Type B pancreatic cell (in vitro differentiated cells): ENCODE data around the gene TAMALIN. TPM values are rescaled to one million over a fixed set of nuclear protein-coding genes. Genes with fewer than 3 reads are reported as not detected.

Source experiments
- DNase-seq: peaks from one replicate; pipeline ENCODE4 v3.0.0; 2021; ENCODE audit warnings: mixed read lengths; ENCODE audit not compliant: unreplicated experiment; ENCODE audit errors: extremely low spot score
- H3K27ac Mint-ChIP-seq: 2 replicates; pipeline ENCODE4 v1.8.0; 2021; ENCODE audit warnings: mild to moderate bottlenecking, mixed read lengths
- H3K27me3 Mint-ChIP-seq: 2 replicates; pipeline ENCODE4 v1.8.0; 2021; ENCODE audit warnings: mixed read lengths
- H3K36me3 Mint-ChIP-seq: 2 replicates; pipeline ENCODE4 v1.8.0; 2021; ENCODE audit warnings: mixed read lengths
- H3K4me1 Mint-ChIP-seq: one replicate; pipeline ENCODE4 v1.8.0; 2021; ENCODE audit warnings: mixed read lengths; ENCODE audit not compliant: unreplicated experiment
- H3K4me3 Mint-ChIP-seq: 2 replicates; pipeline ENCODE4 v1.8.0; 2021; ENCODE audit warnings: mild to moderate bottlenecking, mixed read lengths
- H3K9me3 Mint-ChIP-seq: 2 replicates; pipeline ENCODE4 v1.8.0; 2021; ENCODE audit warnings: mixed read lengths
- total RNA-seq: library from RNA; stranded (reverse); gene quantifications from 2 replicates; pipeline ENCODE4 v1.2.1, GENCODE V29; 2021; ENCODE audit warnings: low replicate concordance
- TF ChIP-seq, protein P1 (sequence below): fragments of 200-600 bp; sonication (generic); conservative IDR thresholded peaks from 2 replicates; pipeline ENCODE4 v1.5.0; 2021; ENCODE audit warnings: antibody characterized with exemption, mild to moderate bottlenecking

TAMALIN gene
- total RNA-seq, 1 donor from 2014 or later = 16.5 TPM

DNA sequence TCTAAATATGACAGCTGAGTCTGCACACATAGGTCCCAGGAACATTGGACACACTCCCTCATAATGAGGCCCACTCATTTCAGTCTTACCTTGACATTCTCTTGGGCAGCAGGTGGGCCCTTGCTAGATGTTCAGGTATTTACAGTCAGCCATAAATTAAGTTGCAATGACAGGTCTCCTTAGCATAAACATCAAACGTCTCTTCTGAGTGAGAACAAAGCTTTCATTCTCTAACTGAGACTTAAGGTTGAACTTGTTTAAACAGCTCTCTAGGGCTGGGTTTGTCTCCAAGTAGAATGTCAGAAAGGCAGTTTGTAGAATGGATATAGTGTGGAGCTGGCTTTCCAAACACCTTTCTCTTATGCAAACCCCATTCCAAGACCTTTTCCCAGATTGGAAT, 44.9 kb upstream of the TAMALIN start:
- peak overlapping the region; percentile 57 for H3K27ac Mint-ChIP-seq
- peaks cover 9% of the 10 kb centered on the region for H3K9me3 Mint-ChIP-seq
- H3K36me3 Mint-ChIP-seq = peaks cover 30% of the 10 kb centered on the region
- DNase-seq = no peak
- peaks cover 35% of the 10 kb centered on the region for H3K4me1 Mint-ChIP-seq
- no peaks in the 10 kb centered on the region for H3K27me3 Mint-ChIP-seq
- peak overlapping the region; percentile 3 for H3K4me3 Mint-ChIP-seq
- TF ChIP-seq, protein P1, sequence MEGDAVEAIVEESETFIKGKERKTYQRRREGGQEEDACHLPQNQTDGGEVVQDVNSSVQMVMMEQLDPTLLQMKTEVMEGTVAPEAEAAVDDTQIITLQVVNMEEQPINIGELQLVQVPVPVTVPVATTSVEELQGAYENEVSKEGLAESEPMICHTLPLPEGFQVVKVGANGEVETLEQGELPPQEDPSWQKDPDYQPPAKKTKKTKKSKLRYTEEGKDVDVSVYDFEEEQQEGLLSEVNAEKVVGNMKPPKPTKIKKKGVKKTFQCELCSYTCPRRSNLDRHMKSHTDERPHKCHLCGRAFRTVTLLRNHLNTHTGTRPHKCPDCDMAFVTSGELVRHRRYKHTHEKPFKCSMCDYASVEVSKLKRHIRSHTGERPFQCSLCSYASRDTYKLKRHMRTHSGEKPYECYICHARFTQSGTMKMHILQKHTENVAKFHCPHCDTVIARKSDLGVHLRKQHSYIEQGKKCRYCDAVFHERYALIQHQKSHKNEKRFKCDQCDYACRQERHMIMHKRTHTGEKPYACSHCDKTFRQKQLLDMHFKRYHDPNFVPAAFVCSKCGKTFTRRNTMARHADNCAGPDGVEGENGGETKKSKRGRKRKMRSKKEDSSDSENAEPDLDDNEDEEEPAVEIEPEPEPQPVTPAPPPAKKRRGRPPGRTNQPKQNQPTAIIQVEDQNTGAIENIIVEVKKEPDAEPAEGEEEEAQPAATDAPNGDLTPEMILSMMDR = no peak

- Mint-ChIP-seq H3K27me3 (no peaks in the 10 kb centered on the region), H3K27ac (peak overlapping the region; percentile 12), H3K4me1 (peaks cover 33% of the 10 kb centered on the region), H3K36me3 (peaks cover 28% of the 10 kb centered on the region), H3K9me3 (peaks cover 9% of the 10 kb centered on the region), H3K4me3 (no peak overlapping the region)
- TF ChIP-seq, protein P1 = no peak
- DNase-seq = no peak
Measured at GRCh38 chr12:51962737-51963136, 44.0 kb upstream of the TAMALIN start.

DNA sequence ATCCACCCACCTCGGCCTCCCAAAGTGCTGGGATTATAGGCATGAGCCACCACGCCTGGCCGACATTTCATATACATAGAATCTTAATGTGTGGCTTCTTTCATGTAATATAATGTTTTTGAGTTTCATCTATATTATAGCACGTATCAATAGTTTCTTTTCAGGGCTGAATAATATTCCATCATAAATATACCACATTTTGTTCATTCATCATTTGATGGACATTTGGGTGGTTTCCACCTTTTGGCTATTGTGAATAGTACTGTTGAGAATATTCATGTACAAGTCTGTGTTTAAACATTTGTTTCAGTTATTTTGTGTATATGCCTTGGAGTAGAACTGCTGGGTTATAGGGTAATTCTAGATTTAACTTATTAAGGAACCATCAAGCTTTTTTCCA, 43.3 kb upstream of the TAMALIN start:
- H3K27me3 Mint-ChIP-seq = no peaks in the 10 kb centered on the region

GRCh38 chr12:51969643-51970042, 37.1 kb upstream of the TAMALIN start:
- Mint-ChIP-seq H3K4me3 (no peak overlapping the region), H3K9me3 (peaks cover 9% of the 10 kb centered on the region), H3K27ac (no peak overlapping the region), H3K36me3 (peaks cover 13% of the 10 kb centered on the region), H3K4me1 (peaks cover 32% of the 10 kb centered on the region), H3K27me3 (no peaks in the 10 kb centered on the region)
- TF ChIP-seq, protein P1 = no peak
- DNase-seq = no peak

More for the DNA sequence above, 43.3 kb upstream of the TAMALIN start:
- Mint-ChIP-seq H3K4me1 (peaks cover 29% of the 10 kb centered on the region), H3K27ac (no peak overlapping the region), H3K36me3 (peaks cover 24% of the 10 kb centered on the region), H3K9me3 (peaks cover 9% of the 10 kb centered on the region), H3K4me3 (no peak overlapping the region)
- TF ChIP-seq, protein P1 = no peak
- no peak for DNase-seq

- Mint-ChIP-seq H3K36me3 (peaks cover 10% of the 10 kb centered on the region), H3K27me3 (no peaks in the 10 kb centered on the region), H3K27ac (peak overlapping the region; percentile 8), H3K4me1 (peaks cover 39% of the 10 kb centered on the region), H3K4me3 (no peak overlapping the region), H3K9me3 (no peaks in the 10 kb centered on the region)
- TF ChIP-seq, protein P1 = peak; percentile 75
- DNase-seq = no peak
Measured at GRCh38 chr12:51970904-51971646, 35.7 kb upstream of the TAMALIN start.
